HuH-7.5 (cell line): Measurements from ENCODE around the gene CHRNB1.

Experiments
- DNase-seq: peaks from one replicate; pipeline ENCODE4 v3.0.0; 2011; ENCODE audit warnings: low spot score

CHRNB1 gene, protein sequence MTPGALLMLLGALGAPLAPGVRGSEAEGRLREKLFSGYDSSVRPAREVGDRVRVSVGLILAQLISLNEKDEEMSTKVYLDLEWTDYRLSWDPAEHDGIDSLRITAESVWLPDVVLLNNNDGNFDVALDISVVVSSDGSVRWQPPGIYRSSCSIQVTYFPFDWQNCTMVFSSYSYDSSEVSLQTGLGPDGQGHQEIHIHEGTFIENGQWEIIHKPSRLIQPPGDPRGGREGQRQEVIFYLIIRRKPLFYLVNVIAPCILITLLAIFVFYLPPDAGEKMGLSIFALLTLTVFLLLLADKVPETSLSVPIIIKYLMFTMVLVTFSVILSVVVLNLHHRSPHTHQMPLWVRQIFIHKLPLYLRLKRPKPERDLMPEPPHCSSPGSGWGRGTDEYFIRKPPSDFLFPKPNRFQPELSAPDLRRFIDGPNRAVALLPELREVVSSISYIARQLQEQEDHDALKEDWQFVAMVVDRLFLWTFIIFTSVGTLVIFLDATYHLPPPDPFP

DNA sequence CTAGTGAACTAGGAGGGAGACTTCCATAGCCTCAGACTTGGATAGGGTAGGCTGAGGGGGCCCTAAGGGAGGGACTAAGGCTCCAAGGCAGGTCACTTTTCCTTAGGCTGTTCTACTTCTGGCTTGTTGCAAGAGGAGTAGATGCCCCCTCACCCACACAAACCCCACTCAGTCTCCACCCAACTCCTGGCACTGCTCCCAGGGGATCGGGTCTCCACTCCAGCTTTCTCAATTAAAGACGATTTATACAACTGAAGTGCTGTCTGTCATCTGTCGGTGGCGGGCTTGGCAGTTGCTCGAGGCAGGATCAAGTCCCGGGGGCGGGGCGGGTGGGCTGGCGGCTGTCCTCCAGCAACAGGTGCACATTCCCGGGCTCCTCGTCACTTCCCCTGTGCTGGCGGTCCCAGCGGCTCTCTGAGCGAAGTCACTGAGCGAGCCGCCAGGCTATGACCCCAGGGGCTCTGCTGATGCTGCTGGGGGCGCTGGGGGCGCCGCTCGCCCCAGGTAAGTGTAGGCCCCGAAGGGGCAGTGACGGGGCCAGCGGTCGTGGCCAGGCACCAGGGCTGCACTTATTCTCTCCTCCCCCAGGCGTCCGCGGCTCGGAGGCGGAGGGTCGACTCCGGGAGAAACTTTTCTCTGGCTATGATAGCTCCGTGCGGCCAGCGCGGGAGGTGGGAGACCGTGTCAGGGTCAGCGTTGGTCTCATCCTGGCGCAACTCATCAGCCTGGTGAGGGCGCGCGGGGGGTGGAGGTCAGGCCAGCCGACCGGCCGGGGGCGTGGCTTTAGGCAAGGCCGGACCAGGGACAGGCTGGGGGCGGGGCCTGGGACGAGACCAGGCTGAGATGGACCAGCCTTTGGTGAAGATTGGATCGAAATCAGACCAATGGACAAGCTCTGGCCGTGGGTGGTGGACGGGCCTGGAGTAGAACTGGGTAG is at the start of gene CHRNB1:
Gene CHRNB1 (plus strand): TSS at position 380 of the 937 bp plus-strand sequence. CDS start 67 bp downstream, at position 447.
- peak; percentile 86 for DNase-seq

DNA sequence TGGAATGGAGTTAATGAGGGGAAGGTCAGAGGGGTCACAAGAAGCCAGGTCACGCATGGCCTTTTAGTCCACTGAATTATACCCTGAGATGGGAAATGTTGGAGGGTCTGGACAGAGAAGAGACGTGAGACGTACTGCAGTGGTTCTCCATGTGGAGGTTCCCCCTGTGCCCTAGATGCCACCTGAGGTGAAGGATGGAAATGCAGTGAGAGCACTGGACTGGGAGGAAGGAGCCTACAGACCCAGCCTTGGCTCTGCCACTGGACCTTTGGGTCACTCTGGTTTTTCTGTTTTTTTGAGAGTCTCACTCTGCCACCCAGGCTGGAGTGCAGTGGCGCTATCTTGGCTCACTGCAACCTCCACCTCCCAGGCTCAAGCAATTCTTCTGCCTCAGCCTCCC is 48.7 kb upstream of the CHRNB1 start:
- no peak for DNase-seq

DNA sequence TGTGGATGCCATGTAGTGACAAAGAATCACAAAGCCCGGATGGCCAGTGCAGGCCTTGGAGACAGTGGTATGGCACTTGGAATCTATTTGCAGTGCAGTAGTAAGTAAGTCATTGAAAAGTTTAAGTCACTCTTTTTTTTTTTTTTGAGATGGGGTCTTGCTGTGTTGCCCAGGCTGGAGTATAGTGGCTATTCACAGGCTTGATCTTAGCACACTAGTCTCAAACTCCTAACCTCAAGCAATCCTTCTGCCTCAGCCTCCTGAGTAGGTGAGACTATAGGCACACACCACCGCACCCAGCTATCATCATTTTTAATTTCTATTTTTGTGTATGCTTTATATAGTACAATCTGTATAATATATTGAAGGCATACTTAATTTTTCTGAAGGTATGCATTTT is 46.2 kb upstream of the CHRNB1 start:
- no peak for DNase-seq

DNA sequence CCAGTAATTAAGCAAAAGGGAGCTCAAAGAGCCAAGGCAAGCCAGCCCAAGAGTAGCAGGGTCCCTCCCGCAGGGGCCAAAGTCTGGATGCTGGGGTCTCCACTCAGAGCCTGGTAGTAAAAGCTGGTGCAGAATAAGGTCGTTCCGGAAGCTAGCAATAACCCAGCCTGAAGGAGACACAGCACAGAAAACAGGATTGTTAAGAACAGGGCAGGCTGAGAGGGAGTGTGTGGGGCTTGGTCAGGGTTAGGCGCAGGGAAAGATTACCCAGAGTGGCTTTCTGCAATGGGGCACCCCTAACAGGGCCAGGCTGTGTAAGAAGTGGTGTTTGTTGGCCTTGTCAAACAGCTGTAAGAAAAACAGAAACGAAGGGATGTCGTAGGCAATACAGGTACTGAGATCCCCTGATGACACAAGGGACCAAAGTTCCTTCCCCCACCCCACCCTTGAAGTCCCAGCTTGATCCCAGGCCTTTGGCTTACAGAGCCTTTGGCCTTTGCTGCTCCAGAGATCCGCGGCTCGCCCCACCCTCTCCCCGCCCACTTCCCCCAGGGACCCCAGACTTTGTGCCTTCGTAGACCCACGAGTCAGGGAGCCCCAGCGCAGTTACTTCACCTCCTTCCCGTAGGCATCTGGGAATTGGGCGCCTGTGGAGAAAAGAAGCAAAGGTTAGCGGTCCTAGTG is 41.7 kb upstream of the CHRNB1 start:
- DNase-seq = no peak

DNA sequence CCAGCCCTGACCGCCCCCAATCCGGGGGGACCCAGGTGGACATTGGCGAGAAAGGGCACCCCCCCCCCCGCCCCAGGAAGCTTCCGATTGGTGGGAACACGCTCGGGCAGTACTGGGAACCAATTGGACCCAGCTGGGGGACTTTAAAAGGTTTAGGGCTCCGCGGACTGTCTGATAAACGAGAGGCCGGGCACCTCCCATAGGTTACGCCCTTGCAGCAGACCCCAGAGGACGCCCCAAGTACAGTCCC is 41.2 kb upstream of the CHRNB1 start:
- DNase-seq = peak; percentile 75

DNA sequence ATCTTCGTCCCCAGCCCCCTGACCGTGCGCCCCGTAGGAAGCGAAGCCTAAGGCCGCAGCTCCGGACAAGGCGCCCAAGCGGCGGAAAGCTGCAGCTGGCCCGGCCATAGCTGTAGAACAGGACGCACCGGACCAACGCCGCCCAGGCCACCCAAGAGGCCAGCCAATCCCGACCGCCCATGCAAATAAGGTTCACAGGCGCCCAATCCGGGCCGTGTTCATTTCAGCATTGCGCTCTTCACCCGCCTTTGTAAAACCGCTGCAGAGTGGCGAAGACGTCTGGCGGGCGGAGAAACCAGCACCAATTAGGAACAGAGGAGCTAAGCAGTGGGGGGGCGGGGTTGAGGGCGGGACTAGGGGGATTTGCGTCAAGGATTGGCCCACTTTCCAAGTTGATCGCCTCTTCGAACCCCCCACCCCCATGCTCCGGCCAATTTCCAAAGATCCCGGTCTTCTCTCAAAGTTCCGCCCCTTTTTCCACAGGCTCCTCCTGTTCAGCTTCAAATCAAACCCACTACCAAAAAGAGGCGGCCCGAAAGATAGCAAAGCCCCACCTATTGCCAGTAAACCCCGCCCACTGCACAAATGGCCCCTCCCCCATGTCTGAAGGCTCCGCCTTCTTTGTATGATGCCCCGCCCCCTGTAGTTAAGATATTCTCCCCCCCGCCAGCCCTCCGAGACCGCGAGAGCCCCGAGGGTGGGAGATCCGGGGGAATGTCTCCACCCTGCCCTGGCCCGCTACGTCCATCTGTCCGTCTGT is 40.7 kb upstream of the CHRNB1 start, which contains the start of gene TMEM256:
Gene TMEM256 (minus strand): TSS at position 121 of the 760 bp plus-strand sequence. CDS start 13 bp downstream, at position 108.
- peak; percentile 96 for DNase-seq

DNA sequence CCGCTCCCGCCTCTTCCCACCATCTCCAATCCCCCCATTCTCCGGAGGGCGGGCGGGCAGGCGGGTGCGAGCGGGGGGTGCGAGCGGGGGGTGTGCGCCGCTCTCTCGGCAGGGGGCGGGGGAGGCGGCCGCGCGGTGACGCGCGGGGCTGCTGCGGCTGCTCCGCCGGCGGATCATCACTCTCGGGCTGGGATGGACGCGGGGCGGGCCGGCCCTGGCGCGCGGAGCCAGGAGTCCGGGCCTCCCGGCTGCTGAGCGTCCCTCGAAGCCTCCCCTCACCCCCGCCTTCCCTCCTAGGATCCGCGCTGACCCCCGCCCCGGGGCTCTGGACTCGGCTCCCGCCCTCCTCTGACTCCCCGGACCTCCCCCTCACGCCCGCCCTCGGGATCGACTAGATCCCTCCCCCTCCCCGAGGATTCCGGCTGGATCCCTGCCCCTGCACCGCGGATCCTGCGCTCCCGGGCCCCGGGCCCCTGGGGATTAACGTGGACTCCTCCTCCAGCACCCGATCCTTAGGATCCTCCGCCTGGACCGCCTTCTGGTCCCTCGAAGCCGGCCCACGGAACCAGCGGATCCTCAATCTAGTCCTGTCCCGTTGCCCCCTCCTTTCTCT is 40.0 kb upstream of the CHRNB1 start:
- DNase-seq = peak; percentile 66

DNA sequence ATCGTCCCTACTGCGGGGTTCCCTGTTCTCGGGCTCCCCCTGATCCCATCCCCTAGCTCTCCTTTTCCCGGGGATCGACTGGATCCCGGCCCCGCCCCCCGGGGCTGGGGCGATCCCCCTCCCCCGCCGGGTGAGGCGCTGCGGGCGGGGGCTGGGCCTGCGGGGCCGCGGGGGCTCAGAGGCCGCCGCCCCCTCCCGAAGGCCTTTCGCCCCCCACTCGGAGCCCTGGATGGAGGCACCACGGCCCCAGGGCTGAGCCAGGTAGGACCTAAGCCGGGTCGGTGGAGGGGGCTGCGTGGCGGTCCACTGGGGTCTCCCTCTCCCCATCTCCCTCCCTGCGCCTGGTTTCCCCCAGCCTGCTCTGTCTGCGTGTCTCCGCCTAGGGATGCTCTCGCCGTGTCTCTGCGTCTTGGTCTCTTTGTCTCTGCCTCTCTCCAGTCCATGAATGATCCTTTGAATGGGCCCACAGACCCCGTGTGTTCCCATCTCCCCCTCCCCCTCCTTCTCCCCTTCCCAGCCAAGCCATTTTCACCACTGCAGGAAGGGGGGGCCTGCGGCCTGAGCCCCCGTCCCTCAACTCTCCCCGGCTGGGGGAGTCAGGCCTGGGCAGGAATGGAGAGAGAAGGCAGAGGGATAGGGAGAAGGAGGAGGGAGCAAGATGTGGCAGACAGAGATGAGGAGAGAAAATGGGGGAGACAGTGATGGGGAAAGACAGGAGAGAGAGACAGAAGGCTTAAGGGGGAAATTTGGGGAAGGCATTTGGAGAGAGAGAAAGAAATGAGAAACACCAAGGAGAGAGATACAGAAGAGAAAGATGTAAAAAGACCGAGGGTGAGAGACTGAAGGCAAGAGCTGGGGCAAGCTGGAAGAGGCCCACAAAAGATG is 39.3 kb upstream of the CHRNB1 start:
- no peak for DNase-seq

DNA sequence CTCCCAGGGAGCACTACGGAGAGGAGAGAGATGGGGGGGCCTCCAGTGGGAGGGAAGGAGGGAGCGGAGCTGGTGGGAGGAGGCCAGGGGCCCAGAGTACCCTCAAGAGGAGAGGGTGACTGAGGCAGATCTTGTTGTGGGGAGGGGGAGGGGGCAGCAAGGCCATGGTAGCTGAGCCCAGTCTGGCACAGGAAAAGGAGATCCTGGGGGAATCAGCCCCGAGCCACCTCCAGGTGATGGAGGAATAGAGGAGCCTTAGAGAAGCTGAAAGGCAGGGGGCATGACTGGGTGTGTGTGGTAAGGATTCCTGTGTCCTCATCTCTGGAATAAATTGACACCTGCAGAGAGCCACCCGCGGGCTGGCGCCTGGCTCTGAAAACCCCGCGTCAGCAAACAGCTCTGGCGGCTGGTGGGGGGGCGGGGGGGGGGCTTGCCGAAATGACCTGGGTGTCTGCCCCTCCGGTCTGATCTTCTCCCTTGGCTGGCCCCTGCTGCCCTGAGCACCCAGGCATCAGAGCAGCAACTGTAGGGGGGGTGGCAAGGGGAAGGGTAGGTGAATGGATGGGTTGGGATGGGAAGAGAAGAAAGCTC is 38.5 kb upstream of the CHRNB1 start:
- DNase-seq = no peak

DNA sequence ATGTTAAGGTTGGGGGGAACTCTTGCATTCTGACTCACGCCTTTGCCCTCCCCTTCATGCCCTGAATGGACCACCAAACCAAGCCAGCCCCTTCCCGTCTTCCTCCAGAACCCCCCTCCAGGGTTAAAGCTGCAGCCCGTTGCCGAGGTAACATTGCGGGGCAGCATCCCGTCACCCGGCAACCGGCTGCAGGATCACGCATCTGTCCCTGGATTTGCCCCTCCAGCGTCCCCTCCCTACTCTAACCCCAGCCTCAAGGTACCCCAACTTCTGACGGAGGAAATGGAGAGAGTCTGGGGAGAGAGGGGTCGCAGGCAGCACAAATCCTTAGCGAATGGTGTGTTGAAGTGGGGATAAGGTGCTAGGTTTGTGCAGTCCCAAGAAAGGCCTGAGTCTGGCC is 37.8 kb upstream of the CHRNB1 start:
- no peak for DNase-seq

DNA sequence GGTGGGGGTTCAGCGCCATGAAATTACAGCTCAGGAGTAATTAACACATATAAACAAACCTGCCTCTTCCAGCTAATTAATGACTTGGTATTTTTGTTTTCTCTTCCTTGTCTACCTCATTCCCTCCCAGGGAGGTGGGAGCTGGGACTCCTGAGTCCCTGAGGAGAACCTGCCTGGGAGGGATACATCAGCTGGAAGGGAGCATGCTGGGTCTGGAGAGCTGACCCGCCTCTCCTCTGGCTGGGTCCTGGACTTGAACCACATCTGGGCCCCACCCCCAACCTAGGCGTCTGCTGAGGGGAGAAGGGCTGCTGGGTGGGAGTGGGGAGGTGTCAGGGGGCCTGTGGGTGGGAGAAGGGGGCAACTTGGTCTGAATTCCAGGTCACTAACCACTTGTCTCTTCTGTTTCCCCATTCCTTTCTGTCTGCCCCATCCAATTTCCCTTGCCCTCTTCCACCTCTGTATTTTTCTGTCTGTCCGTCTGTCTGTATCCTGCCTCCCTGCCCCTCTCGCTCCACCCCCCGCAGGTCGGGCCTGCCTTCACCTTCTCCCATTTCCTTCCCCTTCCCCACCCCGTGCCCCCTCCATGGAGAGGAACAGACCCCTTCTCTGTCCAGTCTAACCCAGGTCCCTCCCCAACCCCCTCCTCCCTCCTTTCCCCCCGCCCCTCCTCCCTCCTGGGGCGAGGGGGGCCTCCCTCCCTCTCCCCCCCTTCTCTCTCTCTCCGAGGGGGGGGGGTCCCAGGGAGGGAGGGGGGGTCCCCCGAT is 37.2 kb upstream of the CHRNB1 start, which contains the start of gene NLGN2:
Gene NLGN2 (plus strand): TSS at position 361 of the 767 bp plus-strand sequence. CDS start 411 bp downstream, outside the sequence.
- DNase-seq = no peak

DNA sequence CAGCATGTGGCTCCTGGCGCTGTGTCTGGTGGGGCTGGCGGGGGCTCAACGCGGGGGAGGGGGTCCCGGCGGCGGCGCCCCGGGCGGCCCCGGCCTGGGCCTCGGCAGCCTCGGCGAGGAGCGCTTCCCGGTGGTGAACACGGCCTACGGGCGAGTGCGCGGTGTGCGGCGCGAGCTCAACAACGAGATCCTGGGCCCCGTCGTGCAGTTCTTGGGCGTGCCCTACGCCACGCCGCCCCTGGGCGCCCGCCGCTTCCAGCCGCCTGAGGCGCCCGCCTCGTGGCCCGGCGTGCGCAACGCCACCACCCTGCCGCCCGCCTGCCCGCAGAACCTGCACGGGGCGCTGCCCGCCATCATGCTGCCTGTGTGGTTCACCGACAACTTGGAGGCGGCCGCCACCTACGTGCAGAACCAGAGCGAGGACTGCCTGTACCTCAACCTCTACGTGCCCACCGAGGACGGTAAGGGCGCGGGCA is 36.6 kb upstream of the CHRNB1 start:
- no peak for DNase-seq

DNA sequence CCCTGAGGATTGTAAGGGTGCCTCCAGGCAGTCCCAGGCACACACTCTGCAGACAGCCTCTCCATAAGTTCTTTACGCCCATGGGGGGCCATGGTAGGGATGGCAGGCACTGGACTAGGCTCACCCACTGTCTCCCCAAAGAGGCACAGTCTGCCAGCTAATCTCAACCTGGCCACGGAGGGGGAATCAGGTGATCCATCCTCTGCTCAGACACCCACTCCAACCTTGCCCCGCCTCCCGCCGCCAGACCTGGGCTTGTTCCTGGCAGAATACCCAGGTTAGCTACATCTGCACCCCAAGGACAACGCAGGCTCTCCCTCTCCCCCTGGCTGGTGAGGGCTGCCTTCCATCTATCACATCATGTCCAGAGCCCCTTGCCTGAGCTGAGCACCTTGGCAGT is 36.0 kb upstream of the CHRNB1 start:
- DNase-seq = no peak

DNA sequence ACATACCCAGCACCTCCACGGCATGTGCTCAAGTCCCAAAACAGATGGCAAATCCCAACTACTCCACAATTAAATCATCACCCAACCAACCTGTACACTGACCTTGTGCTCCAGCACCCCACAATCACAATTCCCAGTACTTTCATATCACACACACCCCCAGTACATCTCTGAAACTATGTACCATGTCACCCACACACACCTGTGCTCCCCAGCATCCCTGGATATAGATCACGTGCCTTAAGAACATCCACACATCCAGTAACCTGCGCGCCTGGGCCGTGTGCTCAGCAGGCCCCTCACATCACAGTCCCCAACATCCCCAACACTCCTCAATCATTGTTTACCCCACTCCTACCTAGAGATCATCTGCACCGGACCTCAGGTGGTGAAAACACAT is 35.1 kb upstream of the CHRNB1 start:
- no peak for DNase-seq

DNA sequence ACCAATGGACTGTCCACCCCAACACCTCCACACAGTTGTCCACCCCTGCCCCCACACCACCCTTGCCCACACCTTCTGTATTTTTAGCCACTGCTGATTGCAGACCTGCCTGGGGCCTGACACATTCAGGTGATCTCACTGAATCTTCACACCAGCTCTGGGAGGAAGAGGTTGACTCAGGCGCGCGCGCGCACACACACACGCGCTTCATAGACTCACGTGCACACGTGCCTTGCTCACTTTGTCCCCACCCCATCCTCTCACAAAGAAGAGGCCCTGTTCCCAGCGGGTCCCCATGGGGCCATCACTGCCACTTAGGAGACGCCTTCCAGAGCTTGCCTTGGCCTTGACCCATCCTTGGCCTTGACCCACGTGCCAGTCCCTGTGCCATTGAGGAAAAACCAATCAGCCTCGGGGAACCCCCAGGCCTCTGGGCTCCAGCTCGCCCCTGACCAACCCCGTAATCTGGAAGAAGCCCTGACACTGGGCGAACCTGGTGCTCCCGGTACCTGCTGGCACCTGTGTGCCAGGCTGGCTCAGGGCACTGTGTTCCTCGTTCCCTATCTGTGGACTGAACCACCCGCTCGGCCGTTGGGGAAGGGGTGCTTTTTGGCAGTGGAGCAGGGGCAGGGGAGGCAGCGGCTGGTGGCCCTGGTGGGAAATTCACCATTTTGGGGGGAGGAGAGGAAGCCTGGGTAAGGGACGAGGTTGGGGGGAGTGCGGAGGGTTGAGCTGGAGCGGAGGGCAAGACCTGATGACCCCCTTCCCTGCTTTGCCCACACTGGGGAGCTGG is 34.0 kb upstream of the CHRNB1 start:
- DNase-seq = no peak

DNA sequence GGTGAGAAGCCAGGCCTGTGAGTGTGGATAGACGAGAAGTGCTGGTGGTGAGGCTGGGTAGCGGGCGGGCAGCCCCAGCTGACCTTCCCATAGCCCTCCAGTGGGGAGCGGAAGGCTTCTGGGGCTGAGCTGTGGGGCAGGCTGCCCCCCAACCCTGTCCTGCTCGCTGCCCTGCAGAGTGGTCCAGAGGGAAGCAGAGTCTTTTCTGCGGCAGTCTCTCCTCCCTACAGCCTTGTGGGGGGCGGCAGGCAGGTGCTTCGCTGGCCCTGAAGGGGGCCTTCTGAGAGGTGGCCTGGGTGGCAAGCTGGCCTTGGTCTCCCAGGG is 33.5 kb upstream of the CHRNB1 start:
- DNase-seq = no peak

DNA sequence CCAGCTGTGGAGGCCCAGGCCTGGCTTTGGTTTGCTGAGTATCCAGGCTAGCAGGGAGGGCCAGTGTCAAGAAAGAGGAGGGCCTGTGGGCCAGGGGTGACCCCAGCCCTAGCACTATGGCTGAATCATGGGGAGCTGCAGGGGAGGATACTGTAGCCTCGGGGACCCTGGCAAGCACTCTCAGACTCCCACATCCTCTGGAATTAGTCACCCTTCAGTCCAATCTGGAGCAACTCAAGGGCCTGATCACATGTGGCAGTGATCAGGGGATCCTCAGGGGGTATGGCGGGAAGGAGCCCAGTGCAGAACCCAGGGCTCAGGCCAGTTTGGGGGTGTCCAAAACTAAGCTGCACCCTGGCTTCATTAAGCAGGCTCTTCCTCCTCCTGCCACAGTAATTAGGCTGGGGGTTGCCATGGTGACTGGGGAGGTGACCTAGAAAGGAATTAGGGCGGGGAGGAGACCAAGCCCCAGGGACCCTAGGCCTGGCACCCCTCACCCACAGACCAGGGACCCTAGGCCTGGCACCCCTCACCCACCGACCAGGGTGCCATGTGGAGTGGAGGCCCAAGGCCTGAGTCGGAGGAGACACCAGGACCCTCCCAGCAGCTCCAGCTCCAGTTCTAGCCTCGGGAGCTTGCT is 31.4 kb upstream of the CHRNB1 start:
- DNase-seq = no peak

DNA sequence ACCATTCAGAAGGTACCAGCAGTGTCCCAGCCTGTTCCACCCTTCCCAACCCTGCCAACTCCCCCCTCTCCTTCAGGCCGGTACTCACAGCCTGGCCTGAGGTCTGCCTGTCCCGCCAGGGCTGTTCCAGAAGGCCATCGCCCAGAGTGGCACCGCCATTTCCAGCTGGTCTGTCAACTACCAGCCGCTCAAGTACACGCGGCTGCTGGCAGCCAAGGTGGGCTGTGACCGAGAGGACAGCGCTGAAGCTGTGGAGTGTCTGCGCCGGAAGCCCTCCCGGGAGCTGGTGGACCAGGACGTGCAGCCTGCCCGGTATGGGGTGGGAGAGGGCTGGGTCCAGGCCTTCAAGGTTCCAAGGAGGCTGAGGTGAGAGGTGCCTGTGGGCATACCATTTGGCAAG is 30.0 kb upstream of the CHRNB1 start:
- no peak for DNase-seq
